Testis (tissue), 3 donors: Measurements from ENCODE around the gene KDELR3. TPM values are rescaled to one million over a fixed set of nuclear protein-coding genes. Genes with fewer than 3 reads are reported as not detected.

Experiments used
- DNase-seq: peaks from one replicate; pipeline ENCODE4 v3.0.0-alpha.2; 2019
- H3K27ac ChIP-seq, 2 donors: fragments of 200-600 bp; sonication (generic); one replicate each; pipeline ENCODE4 v1.5.1; 2019
- H3K27me3 ChIP-seq: fragments of 200-600 bp; sonication (generic); one replicate; pipeline ENCODE4 v1.5.1; 2019
- H3K36me3 ChIP-seq: fragments of 200-600 bp; sonication (generic); one replicate; pipeline ENCODE4 v1.5.1; 2017; ENCODE audit warnings: low read depth; ENCODE audit errors: missing control alignments
- H3K4me1 ChIP-seq: fragments of 200-600 bp; sonication (generic); one replicate; pipeline ENCODE4 v1.5.1; 2019
- H3K4me3 ChIP-seq, 2 donors: fragments of 200-600 bp; sonication (generic); one replicate each; pipeline ENCODE4 v1.5.1; 2017 to 2019
- H3K9me3 ChIP-seq: fragments of 200-600 bp; sonication (generic); one replicate; pipeline ENCODE4 v1.5.1; 2017
- POLR2A ChIP-seq: fragments of 450-650 bp; IDR thresholded peaks from one replicate; pipeline ENCODE4 v1.6.1; 2017; ENCODE audit warnings: antibody characterized with exemption, mild to moderate bottlenecking, moderate library complexity
- WGBS, 2 donors: methylation state at CpG; one replicate each; pipeline ENCODE4 v1.1.5; 2018; 5-methylcytosine and 5-hydroxymethylcytosine counted together
- intact Hi-C: fragments of 100-400 bp; cut with DNase I; formaldehyde crosslinking; loops from one replicate; pipeline ENCODE4 v1.15.1; 2023; ENCODE audit warnings: low total_unique reads
- polyA plus RNA-seq: library from polyadenylated mRNA; stranded (reverse); fragments of 350-450 nt; fragmentation: Illumina TruSeq; extraction: RNeasy Lipid Tissue Mini Kit (QIAGEN cat#74804); gene quantifications from one replicate; pipeline ENCODE4 v1.2.3, GENCODE V29; 2014; ENCODE audit warnings: low read depth, low replicate concordance; ENCODE audit not compliant: insufficient read depth
- total RNA-seq, 2 donors: library from RNA; depleted of rRNA; stranded (reverse); fragments of >200 nt; gene quantifications; one replicate each; pipeline ENCODE4 v1.2.3, GENCODE V29; 2016
- TF ChIP-seq, protein P1 (sequence below), 3 experiments: fragments of 450-650 bp in 2 of 3; fragments of 200-600 bp in 1 of 3; sonication (generic) in 1 of 3; IDR thresholded peaks; one replicate each; pipeline ENCODE4 v1.5.1; 2016 to 2019; ENCODE audit warnings: antibody characterized with exemption in 3 of 3, mild to moderate bottlenecking in 2 of 3, moderate library complexity in 1 of 3

KDELR3 gene
- total and polyA plus RNA-seq, 3 donors from 2014 or later: 6.7 to 10.4 (median 8.6) TPM

- Histone ChIP-seq H3K4me1 (peaks cover 9% of the 10 kb centered on the region), H3K36me3 (no peaks in the 10 kb centered on the region), H3K27ac (no peak overlapping the region), H3K9me3 (no peaks in the 10 kb centered on the region), H3K4me3 (no peak overlapping the region), H3K27me3 (no peaks in the 10 kb centered on the region)
- WGBS, 2 donors: 86 to 98% methylated on average over 7 to 15 of the region's 15 CpGs
- intact Hi-C loops: no loop called here
- TF ChIP-seq POLR2A: no peak
- TF ChIP-seq, protein P1, sequence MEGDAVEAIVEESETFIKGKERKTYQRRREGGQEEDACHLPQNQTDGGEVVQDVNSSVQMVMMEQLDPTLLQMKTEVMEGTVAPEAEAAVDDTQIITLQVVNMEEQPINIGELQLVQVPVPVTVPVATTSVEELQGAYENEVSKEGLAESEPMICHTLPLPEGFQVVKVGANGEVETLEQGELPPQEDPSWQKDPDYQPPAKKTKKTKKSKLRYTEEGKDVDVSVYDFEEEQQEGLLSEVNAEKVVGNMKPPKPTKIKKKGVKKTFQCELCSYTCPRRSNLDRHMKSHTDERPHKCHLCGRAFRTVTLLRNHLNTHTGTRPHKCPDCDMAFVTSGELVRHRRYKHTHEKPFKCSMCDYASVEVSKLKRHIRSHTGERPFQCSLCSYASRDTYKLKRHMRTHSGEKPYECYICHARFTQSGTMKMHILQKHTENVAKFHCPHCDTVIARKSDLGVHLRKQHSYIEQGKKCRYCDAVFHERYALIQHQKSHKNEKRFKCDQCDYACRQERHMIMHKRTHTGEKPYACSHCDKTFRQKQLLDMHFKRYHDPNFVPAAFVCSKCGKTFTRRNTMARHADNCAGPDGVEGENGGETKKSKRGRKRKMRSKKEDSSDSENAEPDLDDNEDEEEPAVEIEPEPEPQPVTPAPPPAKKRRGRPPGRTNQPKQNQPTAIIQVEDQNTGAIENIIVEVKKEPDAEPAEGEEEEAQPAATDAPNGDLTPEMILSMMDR (IDR thresholded peaks at IDR 0.05): no peak
- no peak for DNase-seq
Measured at GRCh38 chr22:38436629-38437395, 31.1 kb upstream of the KDELR3 start.

DNA sequence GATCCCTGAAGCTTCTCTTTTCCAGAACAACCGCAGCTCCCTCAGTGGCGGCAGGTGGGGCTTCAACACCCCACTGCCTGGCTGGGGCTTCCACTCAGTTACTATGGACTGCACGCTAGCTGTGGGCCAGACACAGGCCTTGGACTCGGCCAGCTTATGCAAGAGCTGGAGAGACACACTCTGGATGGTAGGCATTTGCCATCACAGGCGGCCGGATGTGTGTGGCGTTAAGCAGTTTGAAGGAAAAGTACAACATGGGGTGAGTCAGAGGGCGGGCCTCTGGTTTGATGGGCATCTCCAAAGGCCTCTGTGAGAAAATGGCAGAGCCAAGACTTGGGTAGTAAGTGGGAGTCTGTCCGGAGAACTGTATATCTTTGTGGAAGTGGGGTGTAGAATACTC is 30.5 kb upstream of the KDELR3 start:
- no peak overlapping the region for H3K27ac ChIP-seq
- no peak overlapping the region for H3K4me3 ChIP-seq
- H3K36me3 ChIP-seq: no peaks in the 10 kb centered on the region
- intact Hi-C loops: no loop called here
- peaks cover 5% of the 10 kb centered on the region for H3K4me1 ChIP-seq
- DNase-seq: no peak
- no peaks in the 10 kb centered on the region for H3K9me3 ChIP-seq
- no peaks in the 10 kb centered on the region for H3K27me3 ChIP-seq
- WGBS, 2 donors: 94 to 97% methylated on average over 6 to 9 of the region's 9 CpGs
- TF ChIP-seq, protein P1 (IDR thresholded peaks at IDR 0.05): no peak
- TF ChIP-seq POLR2A: no peak

- no peaks in the 10 kb centered on the region for H3K4me1 ChIP-seq
- WGBS, 2 donors: 88 to 90% methylated on average over 14 of the region's 14 CpGs
- no peak overlapping the region for H3K27ac ChIP-seq
- no peak for DNase-seq
- no peaks in the 10 kb centered on the region for H3K36me3 ChIP-seq
- no peak for TF ChIP-seq POLR2A
- TF ChIP-seq, protein P1 (IDR thresholded peaks at IDR 0.05): no peak
- H3K9me3 ChIP-seq: no peaks in the 10 kb centered on the region
- no peak overlapping the region for H3K4me3 ChIP-seq
- intact Hi-C loops: no loop called here
- H3K27me3 ChIP-seq: no peaks in the 10 kb centered on the region
Measured at GRCh38 chr22:38440747-38441350, 27.0 kb upstream of the KDELR3 start.

GRCh38 chr22:38441620-38442287 is 26.1 kb upstream of the KDELR3 start:
- intact Hi-C loops: no loop called here
- WGBS, 2 donors: 71 to 74% methylated on average over 14 to 16 of the region's 16 CpGs
- Histone ChIP-seq H3K9me3 (no peaks in the 10 kb centered on the region), H3K27ac (no peak overlapping the region), H3K27me3 (no peaks in the 10 kb centered on the region), H3K4me3 (no peak overlapping the region), H3K4me1 (no peaks in the 10 kb centered on the region), H3K36me3 (no peaks in the 10 kb centered on the region)
- TF ChIP-seq, protein P1 (IDR thresholded peaks at IDR 0.05): no peak
- no peak for TF ChIP-seq POLR2A
- DNase-seq: no peak
